BLaER1 treated with 17β-estradiol and CSF1 and Interleukin-3, amounts not matched to agents 10 nM and 100 nM (cell line): ENCODE measurements around the gene XRCC3.
A peak's percentile ranks its signal among the peaks of the same experiment; 100 is the strongest.

Experiments
- H3K27ac ChIP-seq, 11 experiments: shearing (Covaris generic); formaldehyde crosslinking; 2 replicates each; pipeline ENCODE4 v1.8.1; 2022
- H3K27me3 ChIP-seq, 11 experiments: shearing (Covaris generic); formaldehyde crosslinking; 2 replicates each; pipeline ENCODE4 v1.8.1; 2022
- H3K36me3 ChIP-seq, 11 experiments: shearing (Covaris generic); formaldehyde crosslinking; 2 replicates each; pipeline ENCODE4 v1.8.1; 2022
- H3K4me1 ChIP-seq, 10 experiments: shearing (Covaris generic); formaldehyde crosslinking; 2 replicates each; pipeline ENCODE4 v1.8.1; 2022
- H3K4me2 ChIP-seq, 11 experiments: shearing (Covaris generic); formaldehyde crosslinking; 2 replicates each; pipeline ENCODE4 v1.8.1; 2022
- H3K4me3 ChIP-seq, 10 experiments: shearing (Covaris generic); formaldehyde crosslinking; 2 replicates each; pipeline ENCODE4 v1.8.1; 2022
- H3K9ac ChIP-seq, 11 experiments: shearing (Covaris generic); formaldehyde crosslinking; 2 replicates each; pipeline ENCODE4 v1.8.1; 2022
- H3K9me3 ChIP-seq, 11 experiments: shearing (Covaris generic); formaldehyde crosslinking; replicated peaks in 1 of 11; 2 replicates each; pipeline ENCODE4 v1.8.1; 2022
- H4K20me1 ChIP-seq, 11 experiments: shearing (Covaris generic); formaldehyde crosslinking; 2 replicates each; pipeline ENCODE4 v1.8.1; 2022
- Cebpa-rat ChIP-seq, 11 experiments: shearing (Covaris generic); IDR thresholded peaks; 2 replicates each; pipeline ENCODE4 v1.8.1; 2022

Gene XRCC3

GRCh38 chr14:103706551-103707328, 8.5 kb downstream of the XRCC3 start:
- no peak for TF ChIP-seq Cebpa-rat (IDR thresholded peaks at IDR 0.05)
- Histone ChIP-seq H3K36me3 (peaks cover 69 to 100% (median 95%) of the 10 kb centered on the region in 11 experiments), H3K4me3 (no peak overlapping the region)

DNA sequence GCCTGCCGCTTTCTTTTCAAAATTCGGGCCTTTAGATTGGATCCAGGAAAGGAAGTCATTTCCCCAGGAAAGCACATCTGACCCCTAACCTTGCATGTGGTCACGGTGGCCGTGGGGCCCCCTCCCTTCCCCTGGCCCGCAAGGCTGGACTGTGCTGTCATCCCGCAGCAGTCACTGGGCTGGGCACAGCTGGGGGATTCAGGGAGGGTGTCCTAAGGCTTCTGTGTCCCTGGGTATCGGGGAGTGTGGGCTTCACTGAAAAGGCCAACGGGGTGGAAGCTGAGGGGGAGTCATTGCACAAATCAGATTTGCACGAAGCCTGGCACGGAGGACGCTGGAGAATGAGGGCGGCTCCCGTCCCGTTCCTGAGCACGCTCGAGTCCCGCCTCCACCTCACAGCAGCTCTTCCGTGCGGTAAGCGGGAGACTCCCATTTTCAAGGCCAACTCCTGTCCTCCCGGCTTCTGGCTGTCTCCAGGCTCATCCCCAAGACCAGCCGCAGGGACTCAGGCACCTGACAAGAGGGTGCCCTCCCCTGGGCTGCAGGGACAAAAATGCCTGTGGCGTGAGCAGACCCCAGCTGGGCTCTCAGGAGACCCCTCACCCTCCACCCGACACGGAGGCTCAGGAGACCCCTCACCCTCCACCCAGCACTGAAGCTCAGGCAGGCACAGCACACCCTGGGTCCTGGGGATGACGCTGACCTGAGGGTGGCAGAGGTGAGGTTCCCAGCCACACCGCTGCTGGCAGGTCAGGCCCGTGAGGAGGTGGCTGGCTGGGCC, 9.6 kb downstream of the XRCC3 start:
- peak overlapping the region in 5 of 11 experiments; percentile 4 to 53 (median 28); a peak in 4 of 22 replicates for H3K9ac ChIP-seq
- peaks cover 77 to 96% (median 92%) of the 10 kb centered on the region in 11 experiments for H3K36me3 ChIP-seq
- no peaks in the 10 kb centered on the region for H3K27me3 ChIP-seq
- H3K4me2 ChIP-seq: peak overlapping the region in 2 of 11 experiments; percentile 37 to 40; a peak in 3 of 22 replicates
- H3K27ac ChIP-seq: peak overlapping the region in 5 of 11 experiments; percentile 12 to 84 (median 49); a peak in 8 of 22 replicates
- peaks cover 21 to 97% (median 70%) of the 10 kb centered on the region in 11 experiments; a peak in 21 of 22 replicates for H4K20me1 ChIP-seq
- no peaks in the 10 kb centered on the region for H3K9me3 ChIP-seq
- no peak overlapping the region for H3K4me3 ChIP-seq
- no peak for TF ChIP-seq Cebpa-rat (IDR thresholded peaks at IDR 0.05)
- H3K4me1 ChIP-seq: peaks cover 16 to 51% (median 28%) of the 10 kb centered on the region in 10 experiments

More at GRCh38 chr14:103706551-103707328, 8.5 kb downstream of the XRCC3 start:
- peaks cover 8 to 47% (median 18%) of the 10 kb centered on the region in 10 experiments; a peak in 18 of 20 replicates for H3K4me1 ChIP-seq
- H4K20me1 ChIP-seq: peaks cover 12 to 97% (median 72%) of the 10 kb centered on the region in 11 experiments; a peak in 20 of 22 replicates
- H3K27me3 ChIP-seq: no peaks in the 10 kb centered on the region
- H3K27ac ChIP-seq: peak overlapping the region in 1 of 11 experiments; percentile 5; a peak in 1 of 22 replicates
- H3K4me2 ChIP-seq: no peak overlapping the region
- peak overlapping the region in 1 of 11 experiments; percentile 4; a peak in 1 of 22 replicates for H3K9ac ChIP-seq
- no peaks in the 10 kb centered on the region for H3K9me3 ChIP-seq

DNA sequence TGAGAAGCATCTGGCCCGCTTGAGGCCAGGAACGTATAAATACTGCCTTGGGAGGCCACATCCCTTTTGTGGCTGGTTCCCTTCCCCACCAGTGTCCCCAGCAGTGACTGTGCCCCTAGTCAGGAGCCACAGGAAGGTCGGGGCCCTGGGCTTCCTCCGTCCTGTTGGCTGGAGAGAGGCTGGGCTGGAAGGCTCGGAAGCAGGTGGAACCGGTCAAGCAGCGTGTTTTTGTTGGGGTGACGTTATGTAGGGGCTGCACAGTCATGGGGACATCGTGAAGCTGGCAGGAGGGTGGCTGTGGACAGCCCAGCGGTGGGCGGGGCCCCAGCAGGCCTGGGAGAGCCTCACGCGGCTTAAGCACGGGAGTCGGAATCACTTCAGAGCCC, 10.1 kb downstream of the XRCC3 start:
- Histone ChIP-seq H3K4me2 (peak overlapping the region in 3 of 11 experiments; percentile 37 to 44 (median 40); a peak in 3 of 22 replicates), H3K9me3 (no peaks in the 10 kb centered on the region), H4K20me1 (peaks cover 26 to 99% (median 71%) of the 10 kb centered on the region in 11 experiments; a peak in 21 of 22 replicates), H3K9ac (peak overlapping the region in 4 of 11 experiments; percentile 5 to 53 (median 40); a peak in 8 of 22 replicates), H3K4me3 (no peak overlapping the region), H3K36me3 (peaks cover 83 to 96% (median 95%) of the 10 kb centered on the region in 11 experiments), H3K27ac (peak overlapping the region in 6 of 11 experiments; percentile 12 to 84 (median 40); a peak in 10 of 22 replicates), H3K27me3 (no peaks in the 10 kb centered on the region), H3K4me1 (peaks cover 22 to 57% (median 34%) of the 10 kb centered on the region in 10 experiments)
- no peak for TF ChIP-seq Cebpa-rat (IDR thresholded peaks at IDR 0.05)

- Histone ChIP-seq H4K20me1 (peaks cover 31 to 99% (median 72%) of the 10 kb centered on the region in 11 experiments; a peak in 21 of 22 replicates), H3K27ac (peak overlapping the region in 6 of 11 experiments; percentile 12 to 84 (median 40); a peak in 10 of 22 replicates), H3K9me3 (no peaks in the 10 kb centered on the region), H3K4me2 (peak overlapping the region in 3 of 11 experiments; percentile 37 to 44 (median 40); a peak in 4 of 22 replicates), H3K36me3 (peaks cover 86 to 96% (median 95%) of the 10 kb centered on the region in 11 experiments), H3K9ac (peak overlapping the region in 4 of 11 experiments; percentile 5 to 53 (median 40); a peak in 8 of 22 replicates), H3K4me3 (no peak overlapping the region), H3K4me1 (peaks cover 26 to 61% (median 38%) of the 10 kb centered on the region in 10 experiments), H3K27me3 (no peaks in the 10 kb centered on the region)
- no peak for TF ChIP-seq Cebpa-rat (IDR thresholded peaks at IDR 0.05)
Measured at GRCh38 chr14:103704708-103705107, 10.5 kb downstream of the XRCC3 start.

GRCh38 chr14:103703433-103704385, 11.5 kb downstream of the XRCC3 start:
- Histone ChIP-seq H3K9ac (peak overlapping the region in 4 of 11 experiments; percentile 33 to 74 (median 60); a peak in 6 of 22 replicates), H3K4me1 (peaks cover 33 to 71% (median 48%) of the 10 kb centered on the region in 10 experiments)
- TF ChIP-seq Cebpa-rat (IDR thresholded peaks at IDR 0.05): no peak

GRCh38 chr14:103702497-103703432, 12.5 kb downstream of the XRCC3 start:
- peak overlapping the region in 9 of 11 experiments; percentile 20 to 90 (median 79); a peak in 17 of 22 replicates for H3K27ac ChIP-seq
- TF ChIP-seq Cebpa-rat (IDR thresholded peaks at IDR 0.05): no peak
- peak overlapping the region in 9 of 11 experiments; percentile 11 to 86 (median 71); a peak in 14 of 22 replicates for H3K4me2 ChIP-seq
- H3K27me3 ChIP-seq: no peaks in the 10 kb centered on the region
- peak overlapping the region in 10 of 11 experiments; percentile 16 to 74 (median 62); a peak in 17 of 22 replicates for H3K9ac ChIP-seq
- H3K4me1 ChIP-seq: peaks cover 38 to 81% (median 57%) of the 10 kb centered on the region in 10 experiments
- H3K36me3 ChIP-seq: peaks cover 90 to 96% (median 95%) of the 10 kb centered on the region in 11 experiments
- H3K4me3 ChIP-seq: no peak overlapping the region
- H4K20me1 ChIP-seq: peaks cover 50 to 99% (median 80%) of the 10 kb centered on the region in 11 experiments
- H3K9me3 ChIP-seq: no peaks in the 10 kb centered on the region

More at GRCh38 chr14:103703433-103704385, 11.5 kb downstream of the XRCC3 start:
- H3K27ac ChIP-seq: peak overlapping the region in 9 of 11 experiments; percentile 20 to 90 (median 79); a peak in 14 of 22 replicates
- no peaks in the 10 kb centered on the region for H3K9me3 ChIP-seq
- 0 out of 22 replicates have a peak overlapping the region, but pooled peaks of 1 of the 11 experiments have one; percentile 44 for H3K4me2 ChIP-seq
- no peak overlapping the region for H3K4me3 ChIP-seq
- no peaks in the 10 kb centered on the region for H3K27me3 ChIP-seq
- H4K20me1 ChIP-seq: peaks cover 40 to 99% (median 72%) of the 10 kb centered on the region in 11 experiments; a peak in 21 of 22 replicates
- peaks cover 89 to 96% (median 95%) of the 10 kb centered on the region in 11 experiments for H3K36me3 ChIP-seq
